Islet precursor cell (in vitro differentiated cells): ENCODE measurements around the gene CASKIN2.
A peak's percentile ranks its signal among the peaks of the same experiment; 100 is the strongest.

Experiments
- DNase-seq: peaks from one replicate; pipeline ENCODE4 v3.0.0-alpha.2; 2018

CASKIN2 gene

DNA sequence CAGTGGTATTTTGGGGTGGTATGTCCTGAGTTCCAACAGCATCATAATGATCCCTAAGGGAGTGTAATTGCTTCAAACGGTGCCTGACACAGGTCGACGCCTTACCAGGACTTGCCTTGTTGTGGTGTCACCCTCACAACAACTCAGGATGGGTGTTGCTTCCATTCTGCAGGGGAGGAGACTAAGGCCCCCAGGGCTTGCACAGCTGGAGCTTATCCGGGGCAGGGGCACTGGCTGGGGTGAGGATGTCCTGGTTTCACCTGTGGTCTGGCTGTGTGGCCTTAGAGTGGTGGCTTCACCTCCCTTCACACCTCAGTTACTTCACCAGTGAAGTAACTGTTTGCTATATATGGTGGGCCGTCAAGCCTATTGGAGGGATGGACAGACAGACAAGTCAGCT, 33.5 kb upstream of the CASKIN2 start:
- DNase-seq = no peak

DNA sequence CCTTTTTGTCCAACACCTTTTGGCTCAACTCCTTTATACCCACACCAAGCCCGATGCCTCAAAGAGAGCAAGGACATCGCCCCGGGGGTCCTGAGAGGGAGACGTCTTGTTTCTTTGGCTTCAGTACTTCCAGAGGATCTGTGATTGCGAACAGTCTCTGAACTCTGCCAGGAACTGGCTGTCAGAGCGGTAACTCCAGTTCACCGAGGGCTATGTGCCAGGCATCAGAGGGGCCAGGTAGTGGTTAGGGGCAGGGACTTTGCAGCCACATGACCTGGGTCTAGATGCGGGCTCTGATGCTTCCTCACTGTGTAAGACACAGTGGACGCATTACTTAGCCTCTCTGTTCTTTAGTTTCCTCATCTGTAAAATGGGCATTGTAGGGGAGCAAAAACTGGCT, 31.8 kb upstream of the CASKIN2 start:
- no peak for DNase-seq

- no peak for DNase-seq
Observed at GRCh38 chr17:75546181-75546580, 30.8 kb upstream of the CASKIN2 start.

- no peak for DNase-seq
Observed at GRCh38 chr17:75544250-75544649, 28.9 kb upstream of the CASKIN2 start.

DNA sequence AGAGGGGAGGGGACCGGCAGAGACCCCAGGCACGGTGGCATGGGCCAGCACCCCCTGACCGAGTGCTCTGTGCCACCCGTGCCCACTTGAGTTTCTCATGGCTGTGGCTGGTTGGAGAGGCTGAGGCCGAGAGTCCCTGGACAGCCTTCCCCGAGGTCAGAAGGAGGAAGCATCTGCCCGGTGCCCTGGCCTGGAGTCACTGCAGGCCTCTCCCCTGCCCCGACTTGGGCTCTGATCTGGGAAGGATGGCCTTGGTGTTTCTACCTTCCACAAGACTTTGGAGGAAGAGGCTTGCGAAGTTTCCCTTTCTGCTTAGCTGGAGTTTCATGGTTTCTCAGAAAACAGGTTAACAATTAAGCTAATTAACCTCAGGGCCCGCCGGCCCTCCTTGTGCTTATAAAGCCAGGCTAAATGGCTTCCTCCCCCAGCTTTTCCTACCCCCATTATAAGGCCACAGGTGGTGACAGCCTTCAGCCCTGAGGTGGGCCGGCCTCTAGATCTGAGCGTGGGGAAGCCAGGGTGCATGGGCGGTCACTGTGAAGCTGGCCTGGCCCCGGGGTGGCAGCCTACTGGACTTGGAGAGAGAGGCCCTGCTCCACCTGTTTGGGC, 27.5 kb upstream of the CASKIN2 start:
- peak; percentile 62 for DNase-seq

DNA sequence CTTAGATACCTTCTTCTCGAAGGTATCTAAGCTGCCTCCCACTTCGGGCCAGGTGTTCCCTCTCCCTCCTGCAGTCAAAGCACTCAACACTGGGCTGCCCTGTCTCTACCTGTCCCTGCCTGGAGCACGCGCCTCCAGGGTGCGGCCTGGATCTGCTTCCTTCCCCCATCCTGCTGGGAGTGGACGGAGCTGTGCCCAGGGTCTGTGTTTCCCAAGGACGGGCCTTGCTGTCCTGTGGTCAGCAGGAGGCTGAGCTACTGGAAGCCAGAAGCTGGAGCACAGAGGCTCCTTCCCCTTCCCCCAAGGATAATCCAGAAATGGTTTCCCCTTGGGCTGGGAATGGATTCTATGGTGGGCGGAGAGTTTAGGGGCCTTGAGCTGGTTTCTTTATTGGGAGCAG, 26.9 kb upstream of the CASKIN2 start:
- peak; percentile 72 for DNase-seq

DNA sequence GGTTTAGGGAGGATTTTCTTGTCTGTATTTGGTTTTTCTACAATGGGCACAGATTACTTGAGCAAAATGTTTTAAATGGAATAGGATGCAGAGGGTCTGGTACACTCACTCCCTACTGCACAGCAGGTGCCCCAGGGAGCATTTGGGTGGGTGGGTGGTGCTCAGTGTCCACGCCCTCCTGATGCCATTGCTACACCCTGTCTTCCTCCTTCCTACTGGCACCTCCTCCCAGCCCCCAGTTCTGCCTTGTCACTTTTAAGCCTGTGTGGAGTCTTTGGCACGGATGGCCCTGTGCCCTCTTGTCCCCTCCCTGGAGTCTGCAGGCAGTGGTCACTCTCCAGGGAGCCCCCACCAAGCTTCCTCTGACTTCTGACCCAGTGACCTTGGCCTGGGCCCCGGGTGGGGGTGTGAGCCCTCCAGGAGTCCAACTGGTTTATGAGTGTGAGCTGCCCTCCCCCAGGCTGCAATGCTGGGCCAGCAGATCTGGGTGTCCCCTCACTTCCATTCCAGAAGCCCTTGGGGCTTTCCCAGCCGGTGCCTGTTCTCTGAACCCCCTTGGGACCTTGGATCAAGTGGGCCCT, 25.7 kb upstream of the CASKIN2 start:
- DNase-seq = peak; percentile 51

DNA sequence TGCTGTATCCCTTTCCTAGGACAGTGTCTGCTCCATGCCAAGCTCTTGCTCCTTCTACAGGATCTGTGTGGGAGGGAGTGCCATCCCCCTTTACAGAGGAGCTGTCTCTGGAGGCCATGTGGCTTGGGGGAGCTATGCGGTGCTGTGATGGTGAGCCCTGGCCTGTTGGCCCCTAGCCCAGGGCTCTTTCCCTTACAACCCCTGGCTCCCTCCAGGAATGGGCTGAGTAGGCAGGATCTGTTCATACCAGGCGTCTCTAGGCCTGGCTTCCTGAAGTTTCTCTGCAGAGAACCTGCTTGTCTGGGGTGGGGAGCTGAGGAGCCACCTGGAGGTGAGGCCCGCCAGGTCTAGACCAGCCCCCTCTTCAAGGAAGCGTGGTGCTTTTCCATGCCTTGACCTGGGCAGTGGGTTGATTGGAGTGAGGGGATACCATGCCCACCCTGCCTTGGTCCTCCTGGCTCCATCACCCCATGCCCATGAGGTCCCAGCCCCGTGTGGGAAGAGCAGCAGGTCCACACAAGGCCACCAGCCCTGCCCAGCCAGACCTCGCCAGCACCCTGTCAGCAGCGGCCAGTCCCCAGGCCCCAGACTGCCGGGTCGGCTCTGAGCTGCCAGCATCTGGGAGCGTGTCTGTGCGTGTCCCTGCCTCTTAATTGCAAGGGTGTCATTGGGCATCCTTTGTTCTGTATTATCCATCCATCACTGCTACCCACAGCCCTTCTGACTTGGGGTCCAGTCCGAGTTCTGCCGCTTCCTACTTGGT, 24.8 kb upstream of the CASKIN2 start:
- peak; percentile 68 for DNase-seq

GRCh38 chr17:75536366-75536765, 21.0 kb upstream of the CASKIN2 start:
- no peak for DNase-seq

- no peak for DNase-seq
Observed at GRCh38 chr17:75535871-75536270, 20.5 kb upstream of the CASKIN2 start.

DNA sequence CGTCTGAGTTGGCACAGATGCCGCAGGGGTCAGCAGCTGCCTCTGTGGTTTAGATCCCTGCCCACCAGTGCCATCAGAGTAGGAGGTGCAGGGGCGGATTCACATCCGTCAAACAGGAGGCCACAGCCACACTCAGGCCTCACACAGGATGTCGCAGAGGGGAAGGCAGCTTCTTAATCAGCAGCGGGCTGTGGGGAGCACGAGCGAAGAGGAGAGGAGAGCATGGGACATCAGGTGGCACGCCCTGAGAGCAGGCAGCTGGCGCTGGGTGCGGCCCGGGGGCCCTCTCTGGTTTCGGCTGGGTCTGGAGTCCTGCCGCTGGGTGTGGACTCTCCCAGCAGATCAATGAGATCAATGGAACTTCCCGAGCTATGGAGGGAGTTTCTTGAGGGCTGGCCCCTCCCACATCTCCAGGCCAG, 19.8 kb upstream of the CASKIN2 start:
- DNase-seq = peak; percentile 66

- DNase-seq = peak; percentile 84
Observed at GRCh38 chr17:75531721-75532072, 16.4 kb upstream of the CASKIN2 start.

GRCh38 chr17:75530837-75531720, 15.7 kb upstream of the CASKIN2 start:
- no peak for DNase-seq

- no peak for DNase-seq
Observed at GRCh38 chr17:75526555-75527270, 11.4 kb upstream of the CASKIN2 start.

GRCh38 chr17:75525806-75526554, 10.6 kb upstream of the CASKIN2 start:
- no peak for DNase-seq

DNA sequence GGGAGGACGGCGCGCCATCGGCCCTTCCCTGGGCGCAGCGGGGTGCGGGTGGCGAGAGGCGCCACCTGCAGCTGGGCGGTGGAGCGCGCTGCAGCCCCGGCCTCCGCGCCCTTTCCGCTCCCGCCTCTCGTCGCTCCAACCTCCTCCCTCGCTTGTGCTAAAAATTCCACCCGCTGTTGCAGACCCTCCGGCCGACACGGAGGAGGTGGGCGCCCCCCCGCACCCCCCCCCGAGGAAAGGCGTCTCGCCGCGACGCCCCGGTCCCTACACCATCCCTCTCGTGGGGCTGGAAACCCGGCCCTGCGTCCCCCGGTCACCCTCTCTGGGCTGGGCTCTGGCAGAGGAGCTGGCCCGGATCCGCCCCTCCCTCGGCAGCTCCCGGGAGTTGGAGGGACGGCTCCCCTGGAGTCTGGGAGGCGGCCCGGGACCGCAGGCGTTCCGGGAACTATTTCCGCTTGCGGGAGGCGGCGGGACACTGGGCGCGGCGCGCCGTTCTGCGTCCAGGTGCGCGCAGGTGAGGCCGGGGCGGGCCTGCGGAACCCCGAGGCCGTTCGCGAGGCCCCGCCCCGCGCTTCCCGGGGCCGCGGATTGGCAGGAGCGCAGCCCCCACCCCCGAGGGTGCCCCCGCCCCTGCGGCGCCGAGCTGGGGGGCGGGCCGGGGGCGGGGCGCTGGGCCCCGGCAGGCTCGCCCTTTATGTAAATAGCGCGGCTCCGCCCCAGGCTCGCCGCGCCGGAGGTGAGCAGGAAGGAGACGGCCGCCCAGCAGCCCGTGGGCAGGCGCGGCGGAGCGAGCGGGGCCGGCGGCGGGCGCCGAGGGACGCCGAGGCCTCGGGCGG, 9.9 kb upstream of the CASKIN2 start, which contains the start of gene LLGL2:
TSS of gene LLGL2 (plus strand) at position 728 of the 836 bp plus-strand sequence. CDS start 17,730 bp downstream, outside the sequence.
- peak; percentile 96 for DNase-seq

- no peak for DNase-seq
Observed at GRCh38 chr17:75524269-75524969, 9.1 kb upstream of the CASKIN2 start.

- no peak for DNase-seq
Observed at GRCh38 chr17:75523647-75524046, 8.3 kb upstream of the CASKIN2 start.

GRCh38 chr17:75521951-75522727, 6.8 kb upstream of the CASKIN2 start:
- no peak for DNase-seq
